Caco-2 (cell line): ENCODE data around the gene CTIF. TPM values are rescaled to one million over a fixed set of nuclear protein-coding genes. Genes with fewer than 3 reads are reported as not detected.

Experiments
- BruUV-seq: library from RNA; stranded (reverse); fragments of 400-500 nt; replicated peaks from 2 replicates; lab custom pipeline; 2021; lab: Mats Ljungman, UMichigan
- CTCF ChIA-PET: fragments of 300-600 bp; sonication (Branson Sonifier 250); formaldehyde crosslinking; loops from one replicate; lab custom pipeline; 2022; ENCODE audit warnings: antibody characterized with exemption; lab: Charles Lee
- POLR2A ChIA-PET: fragments of 300-600 bp; sonication (Branson Sonifier 250); formaldehyde crosslinking; loops from one replicate; lab custom pipeline; 2022; ENCODE audit warnings: antibody characterized with exemption; lab: Charles Lee
- DNase-seq, 2 experiments: peaks; one replicate each; pipeline versions ENCODE4 v3.0.0 to v3.0.0-alpha.2; 2020 to 2022
- H3K27me3 ChIP-seq: replicated peaks from 2 replicates; pipeline ENCODE4 v1.6.0; 2011; ENCODE audit warnings: low read length; ENCODE audit not compliant: control insufficient read depth, insufficient read depth
- H3K36me3 ChIP-seq: 2 replicates; pipeline ENCODE4 v1.5.1; 2011; ENCODE audit warnings: low read length; ENCODE audit not compliant: control insufficient read depth, insufficient read depth
- H3K4me1 ChIP-seq: fragments of 250-450 bp; sonication (Bioruptor Pico); 2 replicates; pipeline ENCODE4 v1.5.1; 2020; ENCODE audit warnings: mild to moderate bottlenecking
- H3K4me3 ChIP-seq: 2 replicates; pipeline ENCODE4 v1.5.1; 2011; ENCODE audit warnings: low read depth, mild to moderate bottlenecking, control low read depth, low read length
- H3K9me3 ChIP-seq: fragments of 250-450 bp; sonication (Bioruptor Pico); 2 replicates; pipeline ENCODE4 v1.5.1; 2020; ENCODE audit warnings: mild to moderate bottlenecking, moderate library complexity
- H3K27ac Mint-ChIP-seq: one replicate; pipeline ENCODE4 v1.8.0; 2022; ENCODE audit warnings: mixed read lengths; ENCODE audit not compliant: unreplicated experiment
- H3K27me3 Mint-ChIP-seq: one replicate; pipeline ENCODE4 v1.8.0; 2022; ENCODE audit warnings: mixed read lengths; ENCODE audit not compliant: insufficient read depth, unreplicated experiment
- H3K36me3 Mint-ChIP-seq: one replicate; pipeline ENCODE4 v1.8.0; 2022; ENCODE audit warnings: mild to moderate bottlenecking, mixed read lengths; ENCODE audit not compliant: insufficient read depth, unreplicated experiment
- H3K4me1 Mint-ChIP-seq: one replicate; pipeline ENCODE4 v1.8.0; 2022; ENCODE audit warnings: low read depth, mixed read lengths; ENCODE audit not compliant: unreplicated experiment
- H3K4me3 Mint-ChIP-seq: one replicate; pipeline ENCODE4 v1.8.0; 2022; ENCODE audit warnings: mild to moderate bottlenecking, moderate library complexity, mixed read lengths; ENCODE audit not compliant: unreplicated experiment
- H3K9me3 Mint-ChIP-seq: one replicate; pipeline ENCODE4 v1.8.0; 2022; ENCODE audit warnings: mixed read lengths; ENCODE audit not compliant: unreplicated experiment
- CTCF ChIP-seq, 2 experiments: fragments of 200-600 bp in 1 of 2; IDR thresholded peaks; 1 replicate in 1 of 2; 2 replicates in 1 of 2; pipeline versions ENCODE4 v1.5.1 to v1.8.0; 2011 to 2022; ENCODE audit warnings: antibody characterized with exemption in 1 of 2, control low read depth in 1 of 2, inconsistent platforms in 1 of 2, low read depth in 1 of 2, low read length in 1 of 2, mild to moderate bottlenecking in 1 of 2, moderate library complexity in 1 of 2; ENCODE audit not compliant: insufficient read depth in 1 of 2, severe bottlenecking in 1 of 2, unreplicated experiment in 1 of 2
- intact Hi-C: fragments of 100-400 bp; cut with micrococcal nuclease; formaldehyde crosslinking; loops from one replicate; pipeline ENCODE4 v1.10.0; 2022; ENCODE audit not compliant: unreplicated experiment
- total RNA-seq: library from RNA; stranded (reverse); gene quantifications from 2 replicates; pipeline ENCODE4 v1.2.3, GENCODE V29; 2022

Gene CTIF
- total RNA-seq, 1 experiment from 2014 or later: 19.9 TPM

GRCh38 chr18:48859311-48860268, 320.8 kb downstream of the CTIF start:
- intact Hi-C loops: no loop called here
- Mint-ChIP-seq H3K4me3 (no peak overlapping the region), H3K36me3 (peaks cover 14% of the 10 kb centered on the region), H3K9me3 (no peaks in the 10 kb centered on the region), H3K4me1 (no peaks in the 10 kb centered on the region), H3K27me3 (no peaks in the 10 kb centered on the region), H3K27ac (no peak overlapping the region)
- no peak for DNase-seq
- Histone ChIP-seq H3K27me3 (no peaks in the 10 kb centered on the region), H3K36me3 (no peaks in the 10 kb centered on the region), H3K4me1 (no peaks in the 10 kb centered on the region), H3K9me3 (no peaks in the 10 kb centered on the region), H3K4me3 (no peak overlapping the region)
- CTCF ChIA-PET: no interaction called here
- no peak for TF ChIP-seq CTCF (IDR thresholded peaks at IDR 0.05; ENCODE audit: insufficient read depth in 1 of 2, low read depth in 1 of 2, low read length in 1 of 2, severe bottlenecking in 1 of 2, unreplicated experiment in 1 of 2)
- no TSS peak for BruUV-seq
- POLR2A ChIA-PET: no interaction called here

GRCh38 chr18:48860269-48861180, 321.7 kb downstream of the CTIF start:
- no peaks in the 10 kb centered on the region for H3K9me3 ChIP-seq
- H3K4me1 Mint-ChIP-seq: no peaks in the 10 kb centered on the region
- no peak overlapping the region for H3K4me3 Mint-ChIP-seq
- H3K27me3 ChIP-seq: no peaks in the 10 kb centered on the region
- intact Hi-C loops: no loop called here
- no peaks in the 10 kb centered on the region for H3K36me3 ChIP-seq
- DNase-seq: no peak
- H3K27ac Mint-ChIP-seq: no peak overlapping the region
- no peaks in the 10 kb centered on the region for H3K4me1 ChIP-seq
- H3K9me3 Mint-ChIP-seq: no peaks in the 10 kb centered on the region
- ChIA-PET CTCF (no interaction called here), POLR2A (no interaction called here)
- peaks cover 14% of the 10 kb centered on the region for H3K36me3 Mint-ChIP-seq
- no peak for TF ChIP-seq CTCF (IDR thresholded peaks at IDR 0.05; ENCODE audit: insufficient read depth in 1 of 2, low read depth in 1 of 2, low read length in 1 of 2, severe bottlenecking in 1 of 2, unreplicated experiment in 1 of 2)
- no peak overlapping the region for H3K4me3 ChIP-seq
- no peaks in the 10 kb centered on the region for H3K27me3 Mint-ChIP-seq
- no TSS peak for BruUV-seq

GRCh38 chr18:48861181-48861708, 322.4 kb downstream of the CTIF start:
- no peak for TF ChIP-seq CTCF (IDR thresholded peaks at IDR 0.05; ENCODE audit: insufficient read depth in 1 of 2, low read depth in 1 of 2, low read length in 1 of 2, severe bottlenecking in 1 of 2, unreplicated experiment in 1 of 2)
- Mint-ChIP-seq H3K9me3 (no peaks in the 10 kb centered on the region), H3K27ac (no peak overlapping the region), H3K4me3 (no peak overlapping the region), H3K27me3 (no peaks in the 10 kb centered on the region), H3K4me1 (no peaks in the 10 kb centered on the region), H3K36me3 (peaks cover 8% of the 10 kb centered on the region)
- no peaks in the 10 kb centered on the region for H3K36me3 ChIP-seq
- intact Hi-C loops: no loop called here
- no peaks in the 10 kb centered on the region for H3K27me3 ChIP-seq
- DNase-seq: no peak
- no TSS peak for BruUV-seq
- no peaks in the 10 kb centered on the region for H3K4me1 ChIP-seq
- H3K4me3 ChIP-seq: no peak overlapping the region
- POLR2A ChIA-PET: no interaction called here
- CTCF ChIA-PET: no interaction called here
- H3K9me3 ChIP-seq: no peaks in the 10 kb centered on the region
